ENCODE data around the gene GDPD4.

DNA sequence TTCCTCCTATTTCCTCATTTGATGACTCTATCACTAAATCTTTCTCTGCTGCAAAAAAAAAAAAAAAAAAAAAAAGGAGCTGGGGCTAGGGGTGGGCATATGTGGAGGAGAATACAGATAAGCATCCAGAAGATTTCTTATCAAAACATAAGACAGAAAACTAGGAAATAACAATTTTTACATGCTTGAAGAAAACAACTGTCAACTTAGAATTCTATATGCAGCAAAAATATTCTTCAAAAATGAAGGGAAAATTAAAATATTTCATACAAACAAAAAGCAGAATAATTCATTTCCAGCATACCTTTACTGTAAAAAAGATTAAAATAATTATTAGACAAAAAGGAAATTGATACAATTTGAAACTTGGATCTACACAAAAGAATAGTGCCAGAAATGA lies 38.7 kb downstream of the GDPD4 start:
- no peak for TF ChIP-seq MAX (IDR thresholded peaks at IDR 0.05)
- TF ChIP-seq RAD21 (conservative IDR thresholded peaks at IDR 0.05 in 1 of 2, IDR thresholded peaks at IDR 0.05 in 1 of 2) = no peak
- no peak for TF ChIP-seq CTCF (IDR thresholded peaks at IDR 0.05)
- no peak for TF ChIP-seq POLR2AphosphoS2 (conservative IDR thresholded peaks at IDR 0.05; ENCODE audit: low read length)
- TF ChIP-seq CEBPB (IDR thresholded peaks at IDR 0.05) = no peak
- TF ChIP-seq POLR2A (IDR thresholded peaks at IDR 0.05; ENCODE audit: low read length) = no peak
- TF ChIP-seq CHD2 (IDR thresholded peaks at IDR 0.05; ENCODE audit: low read length, partially characterized antibody) = no peak
- TF ChIP-seq MYC (IDR thresholded peaks at IDR 0.05; ENCODE audit: borderline replicate concordance, low read length) = no peak
- no peak for TF ChIP-seq SMC3 (IDR thresholded peaks at IDR 0.05)
- no peak for TF ChIP-seq BCL3 (IDR thresholded peaks at IDR 0.05)
- TF ChIP-seq FOXS1 (CRISPR knock-in tag; IDR thresholded peaks at IDR 0.05) = no peak
